HepG2 (cell line): ENCODE results near the gene DNAJC5. TPM values are rescaled to one million over a fixed set of nuclear protein-coding genes. Genes with fewer than 3 reads are reported as not detected.

Experiments
- ARHGAP35 ChIP-seq: sonication (generic); formaldehyde crosslinking; IDR thresholded peaks from 2 replicates; pipeline ENCODE4 v1.9.0; 2022; ENCODE audit warnings: mild to moderate bottlenecking, inconsistent platforms, moderate library complexity, missing genetic modification reagents, borderline replicate concordance
- CBX2 ChIP-seq, 2 experiments: fragments of 200-600 bp in 1 of 2; sonication (generic); formaldehyde crosslinking in 1 of 2; IDR thresholded peaks; 2 replicates each; pipeline versions ENCODE4 v1.7.0 to v1.8.1; 2018 to 2022; ENCODE audit warnings: low read depth in 2 of 2, low read length in 1 of 2, mild to moderate bottlenecking in 1 of 2, missing genetic modification reagents in 1 of 2
- FOXA3 ChIP-seq: IDR thresholded peaks from 2 replicates; pipeline ENCODE4 v1.6.1; 2016; ENCODE audit warnings: missing genetic modification reagents, missing compliant biosample characterization
- KMT2B ChIP-seq: IDR thresholded peaks from 2 replicates; pipeline ENCODE4 v1.6.1; 2016; ENCODE audit warnings: missing genetic modification reagents, missing compliant biosample characterization
- RARG ChIP-seq: sonication (generic); formaldehyde crosslinking; IDR thresholded peaks from 2 replicates; pipeline ENCODE4 v1.4.0; 2020; ENCODE audit warnings: low read depth, mild to moderate bottlenecking, missing genetic modification reagents
- TEAD2 ChIP-seq: sonication (generic); formaldehyde crosslinking; IDR thresholded peaks from 2 replicates; pipeline ENCODE4 v1.9.0; 2021; ENCODE audit warnings: missing genetic modification reagents
- ZBTB49 ChIP-seq: sonication (generic); formaldehyde crosslinking; IDR thresholded peaks from 2 replicates; pipeline ENCODE4 v1.4.0; 2020; ENCODE audit warnings: missing genetic modification reagents, borderline replicate concordance
- ZFP82 ChIP-seq: sonication (generic); formaldehyde crosslinking; IDR thresholded peaks from 2 replicates; pipeline ENCODE4 v1.5.1; 2020; ENCODE audit warnings: mild to moderate bottlenecking, missing genetic modification reagents, borderline replicate concordance
- ZHX2 ChIP-seq, 2 experiments: sonication (generic) in 1 of 2; formaldehyde crosslinking in 1 of 2; IDR thresholded peaks; 2 replicates each; pipeline versions ENCODE4 v1.6.1 to v1.9.0; 2014 to 2022; ENCODE audit warnings: antibody characterized with exemption in 1 of 2, borderline replicate concordance in 1 of 2, inconsistent platforms in 1 of 2, low read depth in 1 of 2, missing genetic modification reagents in 1 of 2
- polyA plus RNA-seq, 8 experiments: library from polyadenylated mRNA; depleted of rRNA in 3 of 8; stranded (reverse) in 7 of 8; unstranded in 1 of 8; fragments of >200 nt; fragmentation: Illumina TruSeq in 4 of 8; extraction: Trizol in 4 of 8; gene quantifications; 2 replicates each; pipeline versions ENCODE4 v1.2.1 to v1.2.3, GENCODE V29; 2011 to 2016; ENCODE audit warnings: low read depth in 4 of 8, missing spikeins in 1 of 8, mixed read lengths in 1 of 8; ENCODE audit not compliant: insufficient read depth in 1 of 8
- total RNA-seq, 5 experiments: library from RNA; depleted of rRNA; stranded (reverse); fragments of >200 nt; fragmentation: Illumina TruSeq; extraction: Trizol; gene quantifications; 2 replicates each; pipeline ENCODE4 v1.2.3, GENCODE V29; 2016; ENCODE audit warnings: low read depth in 1 of 5
- TF ChIP-seq, protein P1 (sequence below): sonication (generic); formaldehyde crosslinking; IDR thresholded peaks from 2 replicates; pipeline ENCODE4 v1.4.0; 2020; ENCODE audit warnings: missing genetic modification reagents, mild to moderate bottlenecking, borderline replicate concordance
- TF ChIP-seq, protein P2 (sequence below): sonication (generic); formaldehyde crosslinking; IDR thresholded peaks from 2 replicates; pipeline ENCODE4 v1.8.1; 2023; ENCODE audit warnings: mild to moderate bottlenecking, missing genetic modification reagents
- TF ChIP-seq, protein P3 (sequence below): sonication (generic); formaldehyde crosslinking; IDR thresholded peaks from 2 replicates; pipeline ENCODE4 v1.5.0; 2020; ENCODE audit warnings: mild to moderate bottlenecking, missing genetic modification reagents, moderate library complexity

Gene DNAJC5
- total and polyA plus RNA-seq, 2 of the 13 experiments (the other 11 are each of a cell fraction or from before 2014, with no cell fraction given), result 42.8 to 64.5 TPM

DNA sequence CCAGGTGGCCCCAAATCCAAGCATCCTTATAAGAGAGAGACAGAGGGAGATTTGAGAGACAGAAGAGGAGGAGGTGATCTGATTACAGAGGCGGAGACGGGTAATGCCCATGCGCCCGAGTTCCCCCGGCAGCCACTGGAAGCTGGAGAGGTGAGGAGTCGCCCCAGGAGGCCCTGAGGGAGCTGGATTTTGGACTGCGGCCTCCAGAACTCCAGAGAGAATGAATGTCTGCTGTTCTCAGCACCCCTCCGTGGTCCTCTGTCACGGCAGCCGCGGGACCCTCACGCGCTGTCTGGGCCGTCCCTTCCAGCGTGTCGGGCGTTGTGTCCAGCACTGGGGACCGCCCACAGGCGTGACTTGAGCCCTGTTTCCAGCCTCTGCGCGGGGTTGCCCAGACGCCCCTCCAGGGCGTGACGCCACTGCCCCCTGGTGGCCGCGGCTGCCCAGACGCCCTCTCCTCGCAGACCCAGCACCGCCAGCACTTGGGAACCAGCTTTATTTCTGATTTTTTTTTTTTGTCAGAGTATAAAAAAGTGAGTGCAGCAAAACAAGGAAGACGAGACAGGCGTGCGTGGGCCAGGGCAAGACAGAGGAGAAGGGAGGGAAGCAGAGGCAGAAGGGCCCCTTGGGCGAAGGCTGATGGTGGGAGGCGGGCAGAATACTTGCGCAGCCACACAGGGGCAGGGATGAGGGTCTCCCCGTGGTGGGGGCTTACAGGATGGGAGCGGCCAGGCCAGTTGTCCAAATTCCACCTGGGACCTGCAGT is 78.9 kb downstream of the DNAJC5 start (continued):
- peak; percentile 34; the same call in 1 of the 2 replicates for TF ChIP-seq ZBTB49 (CRISPR knock-in tag)
- no peak for TF ChIP-seq TEAD2 (CRISPR knock-in tag)
- TF ChIP-seq, protein P1, sequence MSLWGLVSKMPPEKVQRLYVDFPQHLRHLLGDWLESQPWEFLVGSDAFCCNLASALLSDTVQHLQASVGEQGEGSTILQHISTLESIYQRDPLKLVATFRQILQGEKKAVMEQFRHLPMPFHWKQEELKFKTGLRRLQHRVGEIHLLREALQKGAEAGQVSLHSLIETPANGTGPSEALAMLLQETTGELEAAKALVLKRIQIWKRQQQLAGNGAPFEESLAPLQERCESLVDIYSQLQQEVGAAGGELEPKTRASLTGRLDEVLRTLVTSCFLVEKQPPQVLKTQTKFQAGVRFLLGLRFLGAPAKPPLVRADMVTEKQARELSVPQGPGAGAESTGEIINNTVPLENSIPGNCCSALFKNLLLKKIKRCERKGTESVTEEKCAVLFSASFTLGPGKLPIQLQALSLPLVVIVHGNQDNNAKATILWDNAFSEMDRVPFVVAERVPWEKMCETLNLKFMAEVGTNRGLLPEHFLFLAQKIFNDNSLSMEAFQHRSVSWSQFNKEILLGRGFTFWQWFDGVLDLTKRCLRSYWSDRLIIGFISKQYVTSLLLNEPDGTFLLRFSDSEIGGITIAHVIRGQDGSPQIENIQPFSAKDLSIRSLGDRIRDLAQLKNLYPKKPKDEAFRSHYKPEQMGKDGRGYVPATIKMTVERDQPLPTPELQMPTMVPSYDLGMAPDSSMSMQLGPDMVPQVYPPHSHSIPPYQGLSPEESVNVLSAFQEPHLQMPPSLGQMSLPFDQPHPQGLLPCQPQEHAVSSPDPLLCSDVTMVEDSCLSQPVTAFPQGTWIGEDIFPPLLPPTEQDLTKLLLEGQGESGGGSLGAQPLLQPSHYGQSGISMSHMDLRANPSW (CRISPR knock-in tag), result no peak; the same call in 1 of the 2 replicates
- TF ChIP-seq ZHX2 (IDR thresholded peaks at IDR 0.05; ENCODE audit: low read depth), result no peak
- TF ChIP-seq ZHX2 (CRISPR knock-in tag; IDR thresholded peaks at IDR 0.05; ENCODE audit: borderline replicate concordance), result no peak
- TF ChIP-seq ZFP82 (CRISPR knock-in tag), result 0 out of 2 replicates have a peak, but pooled peaks have one; percentile 43
- TF ChIP-seq, protein P2, sequence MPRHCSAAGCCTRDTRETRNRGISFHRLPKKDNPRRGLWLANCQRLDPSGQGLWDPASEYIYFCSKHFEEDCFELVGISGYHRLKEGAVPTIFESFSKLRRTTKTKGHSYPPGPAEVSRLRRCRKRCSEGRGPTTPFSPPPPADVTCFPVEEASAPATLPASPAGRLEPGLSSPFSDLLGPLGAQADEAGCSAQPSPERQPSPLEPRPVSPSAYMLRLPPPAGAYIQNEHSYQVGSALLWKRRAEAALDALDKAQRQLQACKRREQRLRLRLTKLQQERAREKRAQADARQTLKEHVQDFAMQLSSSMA, result no peak
- TF ChIP-seq RARG (CRISPR knock-in tag), result 0 out of 2 replicates have a peak, but pooled peaks have one; percentile 36
- TF ChIP-seq, protein P3, sequence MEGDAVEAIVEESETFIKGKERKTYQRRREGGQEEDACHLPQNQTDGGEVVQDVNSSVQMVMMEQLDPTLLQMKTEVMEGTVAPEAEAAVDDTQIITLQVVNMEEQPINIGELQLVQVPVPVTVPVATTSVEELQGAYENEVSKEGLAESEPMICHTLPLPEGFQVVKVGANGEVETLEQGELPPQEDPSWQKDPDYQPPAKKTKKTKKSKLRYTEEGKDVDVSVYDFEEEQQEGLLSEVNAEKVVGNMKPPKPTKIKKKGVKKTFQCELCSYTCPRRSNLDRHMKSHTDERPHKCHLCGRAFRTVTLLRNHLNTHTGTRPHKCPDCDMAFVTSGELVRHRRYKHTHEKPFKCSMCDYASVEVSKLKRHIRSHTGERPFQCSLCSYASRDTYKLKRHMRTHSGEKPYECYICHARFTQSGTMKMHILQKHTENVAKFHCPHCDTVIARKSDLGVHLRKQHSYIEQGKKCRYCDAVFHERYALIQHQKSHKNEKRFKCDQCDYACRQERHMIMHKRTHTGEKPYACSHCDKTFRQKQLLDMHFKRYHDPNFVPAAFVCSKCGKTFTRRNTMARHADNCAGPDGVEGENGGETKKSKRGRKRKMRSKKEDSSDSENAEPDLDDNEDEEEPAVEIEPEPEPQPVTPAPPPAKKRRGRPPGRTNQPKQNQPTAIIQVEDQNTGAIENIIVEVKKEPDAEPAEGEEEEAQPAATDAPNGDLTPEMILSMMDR, result peak; percentile 100
- TF ChIP-seq ARHGAP35 (CRISPR knock-in tag), result peak; percentile 92; the same call in 1 of the 2 replicates
- TF ChIP-seq CBX2 (IDR thresholded peaks at IDR 0.05; ENCODE audit: low read depth, low read length), result no peak
- no peak for TF ChIP-seq CBX2 (CRISPR knock-in tag; IDR thresholded peaks at IDR 0.05; ENCODE audit: low read depth)
- peak; percentile 75 for TF ChIP-seq KMT2B
- TF ChIP-seq FOXA3 (CRISPR knock-in tag), result peak; percentile 52; the same call in 1 of the 2 replicates
